Stimulated activated CD4-positive, alpha-beta T cell treated with anti-CD3 and anti-CD28 coated beads, Interleukin-4, amount 100 ng/mL, for 1 hour (primary cell): ENCODE measurements around the gene OR4C5.
"Not testable (repeated sequence)": the region's sequence is repeated elsewhere in the genome, so short reads cannot be mapped to it uniquely, and the experiment has no call there.

Source experiments
- DNase-seq: peaks from one replicate; pipeline ENCODE4 v3.0.0-alpha.2; 2020

OR4C5 gene

GRCh38 chr11:48366365-48366764 is at the start of gene OR4C5:
Gene OR4C5, minus strand, starts transcription at chr11:48366465. Its CDS starts 0 bp downstream, at chr11:48366465.
- DNase-seq, result no peak

- no peak for DNase-seq
These were observed 18.4 kb upstream of the OR4C5 start for GRCh38 chr11:48384670-48385069.

GRCh38 chr11:48384151-48384550 is 17.9 kb upstream of the OR4C5 start:
- not testable (repeated sequence) for DNase-seq

GRCh38 chr11:48361289-48361688 is 5.0 kb downstream of the OR4C5 start:
- not testable (repeated sequence) for DNase-seq

GRCh38 chr11:48354677-48355076 is 11.6 kb downstream of the OR4C5 start:
- DNase-seq, result no peak

- no peak for DNase-seq
These were observed 12.3 kb downstream of the OR4C5 start for GRCh38 chr11:48354013-48354412.

- DNase-seq, result not testable (repeated sequence)
These were observed 20.0 kb downstream of the OR4C5 start for GRCh38 chr11:48346286-48346685.

- DNase-seq, result not testable (repeated sequence)
These were observed 23.8 kb downstream of the OR4C5 start for GRCh38 chr11:48342505-48342904.

GRCh38 chr11:48341466-48341865 is 24.8 kb downstream of the OR4C5 start:
- DNase-seq, result no peak

GRCh38 chr11:48324620-48325019 is 41.6 kb downstream of the OR4C5 start, which contains the start of gene OR4C3:
Gene OR4C3, plus strand, starts transcription at chr11:48324920. Its CDS starts 102 bp downstream, at chr11:48325022.
- not testable (repeated sequence) for DNase-seq

GRCh38 chr11:48319813-48320212 is 46.5 kb downstream of the OR4C5 start:
- DNase-seq, result not testable (repeated sequence)
